ENCODE results near the gene PFN3. TPM values are rescaled to one million over a fixed set of nuclear protein-coding genes. Genes with fewer than 3 reads are reported as not detected.

Gene PFN3
- total and polyA plus RNA-seq, 2 of the 4 experiments (the other 2 are of a cell fraction): not detected

- no peak overlapping the region for H4K5ac ChIP-seq (ENCODE audit: low read depth, low read length)
- peak overlapping the region in 1 of 2 experiments; percentile 68; a peak in 2 of 4 replicates for H4K8ac ChIP-seq (ENCODE audit: low read depth in 2 of 2, low read length in 2 of 2)
- no peaks in the 10 kb centered on the region; the same call in none of the 2 replicates for H4K20me1 ChIP-seq (ENCODE audit: insufficient read depth, low read length)
- no peak overlapping the region for H3K18ac ChIP-seq (ENCODE audit: low read depth, low read length)
- no peak overlapping the region for H2BK15ac ChIP-seq (ENCODE audit: low read depth, low read length)
- H3K27me3 ChIP-seq (ENCODE audit: control insufficient read depth, insufficient read depth, low read length): peaks cover 2% of the 10 kb centered on the region; the same call in 1 of the 2 replicates
- no peak overlapping the region for H3K56ac ChIP-seq (ENCODE audit: extremely low read depth, insufficient read depth, low read length)
- no peak overlapping the region for H2BK5ac ChIP-seq (ENCODE audit: low read depth, low read length, poor library complexity, severe bottlenecking)
- no peak; the same call in 1 of the 2 replicates for TF ChIP-seq MAZ (IDR thresholded peaks at IDR 0.05; ENCODE audit: borderline replicate concordance, low read depth, low read length)
- no peak for TF ChIP-seq MXI1 (IDR thresholded peaks at IDR 0.05; ENCODE audit: borderline replicate concordance, low read depth, low read length)
- H3K14ac ChIP-seq (replicated peaks; ENCODE audit: low read depth, low read length): no peak overlapping the region
- no peak overlapping the region for H4K91ac ChIP-seq (ENCODE audit: insufficient read depth, low read depth, low read length)
- intact Hi-C loops (cut with micrococcal nuclease): no loop called here
- H3K9me1 ChIP-seq (ENCODE audit: insufficient read depth, low read length): no peaks in the 10 kb centered on the region
- H2BK20ac ChIP-seq (ENCODE audit: low read depth, low read length): no peak overlapping the region
- H3K36me3 ChIP-seq (ENCODE audit: control insufficient read depth, insufficient read depth, low read length): no peaks in the 10 kb centered on the region
- in situ Hi-C loops (cut with MboI; ENCODE audit: low sequenced_read_pairs): no loop called here
- H2AK9ac ChIP-seq (replicated peaks; ENCODE audit: low read depth, low read length, poor library complexity): peak overlapping the region; percentile 82
- no peaks in the 10 kb centered on the region for H3K79me1 ChIP-seq (ENCODE audit: low read depth in 1 of 2, low read length in 2 of 2)
- H3K4me1 ChIP-seq (ENCODE audit: control insufficient read depth, insufficient read depth, low read length): peaks cover 11% of the 10 kb centered on the region; the same call in 1 of the 2 replicates
- peak overlapping the region; percentile 97 for H2AFZ ChIP-seq (replicated peaks; ENCODE audit: low read length, poor library complexity)
- peak overlapping the region; percentile 57 for H3K4ac ChIP-seq (ENCODE audit: low read depth, low read length)
- 5% methylated on average over 23 of the region's 46 CpGs; no CpG with 5 or more reads in 1 of the 2 experiments for WGBS, 2 experiments (ENCODE audit: extremely low coverage in 2 of 2, insufficient read length in 1 of 2)
- ChIA-PET CTCF (no interaction called here), POLR2A (ENCODE audit: unreplicated experiment) (interaction anchor here (0.6 kb wide), 1 partner anchor 1244 kb away, joined by 11 read pairs; no protein-coding TSS in a partner anchor)
- H3K4me2 ChIP-seq (ENCODE audit: low read depth, low read length): peak overlapping the region; percentile 68
- dilution Hi-C loops (cut with HindIII; ENCODE audit: low sequenced_read_pairs, unreplicated experiment): no loop called here
- H3K27ac ChIP-seq (ENCODE audit: insufficient read depth, low read length): no peak overlapping the region
- peak overlapping the region; percentile 43 for H3K4me3 ChIP-seq (ENCODE audit: insufficient read depth, low read depth, low read length)
- DNase-seq (no peak), ATAC-seq (ENCODE audit: low read depth) (peak; percentile 3)
- H3K23ac ChIP-seq (ENCODE audit: low read depth, low read length): peak overlapping the region; percentile 15; the same call in 1 of the 2 replicates
- no peak overlapping the region for H3K9ac ChIP-seq (ENCODE audit: low read depth, low read length)
- no peak overlapping the region for H2AK5ac ChIP-seq (ENCODE audit: low read depth, low read length)
- H2BK120ac ChIP-seq (ENCODE audit: low read depth, low read length): no peak overlapping the region
- no TSS peak for BruUV-seq (replicated peaks)
- no peaks in the 10 kb centered on the region for H3K9me3 ChIP-seq (ENCODE audit: control insufficient read depth, insufficient read depth, low read length)
Observed at GRCh38 chr5:177367323-177367848, 33.1 kb downstream of the PFN3 start.

All from IMR-90 (cell line).